ENCODE results near the gene CASZ1.

Gene CASZ1

GRCh38 chr1:10774615-10775310 is 21.7 kb downstream of the CASZ1 start:
- DNase-seq: no peak

GRCh38 chr1:10773851-10774614 is 22.4 kb downstream of the CASZ1 start:
- no peak for DNase-seq

GRCh38 chr1:10773376-10773775 is 23.1 kb downstream of the CASZ1 start:
- no peak for DNase-seq

GRCh38 chr1:10772711-10773110 is 23.7 kb downstream of the CASZ1 start:
- DNase-seq: no peak

- DNase-seq: no peak
These were observed 24.7 kb downstream of the CASZ1 start for GRCh38 chr1:10771789-10772188.

- DNase-seq: no peak
These were observed 27.9 kb downstream of the CASZ1 start for GRCh38 chr1:10768552-10768951.

GRCh38 chr1:10767282-10767681 is 29.2 kb downstream of the CASZ1 start:
- DNase-seq: no peak

GRCh38 chr1:10765734-10766478 is 30.5 kb downstream of the CASZ1 start:
- DNase-seq: peak in 1 of 2 experiments; percentile 26

- DNase-seq: no peak
These were observed 31.1 kb downstream of the CASZ1 start for GRCh38 chr1:10765304-10765703.

GRCh38 chr1:10764296-10764798 is 32.1 kb downstream of the CASZ1 start:
- no peak for DNase-seq

GRCh38 chr1:10762875-10763274 is 33.6 kb downstream of the CASZ1 start:
- DNase-seq: no peak

GRCh38 chr1:10762153-10762523 is 34.3 kb downstream of the CASZ1 start:
- DNase-seq: no peak

- DNase-seq: no peak
These were observed 34.8 kb downstream of the CASZ1 start for GRCh38 chr1:10761503-10762152.

- DNase-seq: no peak
These were observed 35.6 kb downstream of the CASZ1 start for GRCh38 chr1:10760566-10761502.

GRCh38 chr1:10759413-10760200 is 36.8 kb downstream of the CASZ1 start:
- no peak for DNase-seq

GRCh38 chr1:10756842-10757241 is 39.6 kb downstream of the CASZ1 start:
- no peak for DNase-seq

- DNase-seq: peak in 1 of 2 experiments; percentile 59
These were observed 40.4 kb downstream of the CASZ1 start for GRCh38 chr1:10755970-10756521.

- DNase-seq: no peak
These were observed 41.7 kb downstream of the CASZ1 start for GRCh38 chr1:10754568-10755329.

GRCh38 chr1:10753299-10753698 is 43.1 kb downstream of the CASZ1 start:
- DNase-seq: no peak

GRCh38 chr1:10751561-10752085 is 44.8 kb downstream of the CASZ1 start:
- DNase-seq: no peak
